GM12873 (cell line): ENCODE data around the gene FARP1.

Experiments used
- TF ChIP-seq, protein P1 (sequence below): IDR thresholded peaks from 2 replicates; pipeline ENCODE4 v1.5.1; 2012; ENCODE audit warnings: low read depth, mild to moderate bottlenecking, moderate library complexity, low read length, control low read depth; ENCODE audit not compliant: insufficient read depth; ENCODE audit errors: missing control alignments

FARP1 gene

GRCh38 chr13:98222816-98223215 is 79.9 kb downstream of the FARP1 start:
- TF ChIP-seq, protein P1, sequence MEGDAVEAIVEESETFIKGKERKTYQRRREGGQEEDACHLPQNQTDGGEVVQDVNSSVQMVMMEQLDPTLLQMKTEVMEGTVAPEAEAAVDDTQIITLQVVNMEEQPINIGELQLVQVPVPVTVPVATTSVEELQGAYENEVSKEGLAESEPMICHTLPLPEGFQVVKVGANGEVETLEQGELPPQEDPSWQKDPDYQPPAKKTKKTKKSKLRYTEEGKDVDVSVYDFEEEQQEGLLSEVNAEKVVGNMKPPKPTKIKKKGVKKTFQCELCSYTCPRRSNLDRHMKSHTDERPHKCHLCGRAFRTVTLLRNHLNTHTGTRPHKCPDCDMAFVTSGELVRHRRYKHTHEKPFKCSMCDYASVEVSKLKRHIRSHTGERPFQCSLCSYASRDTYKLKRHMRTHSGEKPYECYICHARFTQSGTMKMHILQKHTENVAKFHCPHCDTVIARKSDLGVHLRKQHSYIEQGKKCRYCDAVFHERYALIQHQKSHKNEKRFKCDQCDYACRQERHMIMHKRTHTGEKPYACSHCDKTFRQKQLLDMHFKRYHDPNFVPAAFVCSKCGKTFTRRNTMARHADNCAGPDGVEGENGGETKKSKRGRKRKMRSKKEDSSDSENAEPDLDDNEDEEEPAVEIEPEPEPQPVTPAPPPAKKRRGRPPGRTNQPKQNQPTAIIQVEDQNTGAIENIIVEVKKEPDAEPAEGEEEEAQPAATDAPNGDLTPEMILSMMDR: no peak

- TF ChIP-seq, protein P1: no peak
Measured at GRCh38 chr13:98223741-98224140, 80.8 kb downstream of the FARP1 start.

DNA sequence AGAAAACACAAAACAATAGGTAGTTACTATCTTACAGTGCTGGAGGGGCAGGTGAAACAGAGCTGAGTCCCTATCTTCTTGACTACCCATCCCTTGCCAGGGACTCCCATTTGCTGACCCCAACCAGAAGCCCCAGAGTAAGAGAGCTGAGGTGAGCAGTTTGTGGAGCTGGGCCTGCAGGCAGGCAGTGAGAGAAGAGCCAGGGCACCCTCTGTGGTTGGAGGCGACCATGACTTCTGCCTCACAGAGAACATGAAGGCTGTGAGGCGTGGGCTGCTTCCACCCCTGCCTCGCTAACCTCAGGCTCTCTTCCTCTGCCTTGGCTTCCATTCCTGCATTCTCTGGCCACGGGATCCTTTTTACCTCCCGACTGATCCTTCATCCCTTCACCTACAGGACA is 81.7 kb downstream of the FARP1 start:
- TF ChIP-seq, protein P1: no peak

GRCh38 chr13:98225036-98225940 is 82.4 kb downstream of the FARP1 start:
- TF ChIP-seq, protein P1: no peak

DNA sequence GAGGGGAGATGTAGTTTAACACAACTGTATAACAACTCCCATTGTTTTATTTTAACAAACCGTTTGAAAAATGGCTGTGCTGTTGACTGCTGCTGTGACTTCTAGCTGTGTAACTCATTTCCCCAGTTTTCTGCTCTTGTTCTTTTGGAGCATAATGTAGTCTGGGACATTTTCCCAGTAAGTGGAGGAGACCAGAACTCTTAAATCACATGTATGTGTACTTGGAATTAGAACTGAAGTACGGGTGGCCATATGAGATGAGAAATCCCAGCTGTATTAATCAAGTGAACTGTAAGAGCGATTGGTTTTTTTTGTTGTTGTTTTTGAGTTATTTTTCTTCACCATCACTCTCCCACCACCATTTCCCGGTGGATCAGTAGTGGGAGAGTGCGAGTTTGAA is 83.6 kb downstream of the FARP1 start:
- TF ChIP-seq, protein P1: no peak

GRCh38 chr13:98228661-98229341 is 85.9 kb downstream of the FARP1 start:
- TF ChIP-seq, protein P1: no peak

GRCh38 chr13:98232456-98232855 is 89.6 kb downstream of the FARP1 start:
- TF ChIP-seq, protein P1: no peak
